ENCODE results near the gene NOS3. TPM values are rescaled to one million over a fixed set of nuclear protein-coding genes. Genes with fewer than 3 reads are reported as not detected.

Gene NOS3
- total RNA-seq, 1 donor from 2014 or later, result 185 TPM

- H3K36me3 ChIP-seq, result no peaks in the 10 kb centered on the region
- no peaks in the 10 kb centered on the region for H3K9me3 ChIP-seq
- H3K27ac ChIP-seq, result no peak overlapping the region
- H3K4me3 ChIP-seq, result no peak overlapping the region
- intact Hi-C loops (cut with DNase I), result no loop called here
- peak; percentile 17 to 36 (median 18) for TF ChIP-seq CTCF (IDR thresholded peaks at IDR 0.05)
- H3K4me1 ChIP-seq, result no peaks in the 10 kb centered on the region
- H3K27me3 ChIP-seq, result no peaks in the 10 kb centered on the region
- DNase-seq (ENCODE audit: low spot score in 2 of 2), result no peak
Observed at GRCh38 chr7:150986099-150986512, 4.7 kb upstream of the NOS3 start.

GRCh38 chr7:150986556-150986955, 4.3 kb upstream of the NOS3 start:
- intact Hi-C loops (cut with DNase I), result no loop called here
- Histone ChIP-seq H3K9me3 (no peaks in the 10 kb centered on the region), H3K27ac (no peak overlapping the region), H3K36me3 (no peaks in the 10 kb centered on the region), H3K4me1 (no peaks in the 10 kb centered on the region), H3K27me3 (no peaks in the 10 kb centered on the region), H3K4me3 (no peak overlapping the region)
- DNase-seq (ENCODE audit: low spot score in 2 of 2), result no peak
- no peak for TF ChIP-seq CTCF (IDR thresholded peaks at IDR 0.05)

- H3K27me3 ChIP-seq, result no peaks in the 10 kb centered on the region
- no peaks in the 10 kb centered on the region for H3K36me3 ChIP-seq
- H3K9me3 ChIP-seq, result no peaks in the 10 kb centered on the region
- H3K4me1 ChIP-seq, result no peaks in the 10 kb centered on the region
- TF ChIP-seq CTCF (IDR thresholded peaks at IDR 0.05), result peak; percentile 49 to 63 (median 53)
- intact Hi-C loops (cut with DNase I), result loop anchor here (2.0 kb wide), 1 partner anchor 90 kb away; no protein-coding TSS in a partner anchor
- no peak overlapping the region for H3K4me3 ChIP-seq
- no peak for DNase-seq (ENCODE audit: low spot score in 2 of 2)
- H3K27ac ChIP-seq, result no peak overlapping the region
Observed at GRCh38 chr7:150988230-150989226, 2.3 kb upstream of the NOS3 start.

GRCh38 chr7:150989456-150989855, 1.4 kb upstream of the NOS3 start:
- no peak overlapping the region for H3K4me3 ChIP-seq
- intact Hi-C loops (cut with DNase I), result loop anchor here (2.0 kb wide), 1 partner anchor 91 kb away; no protein-coding TSS in a partner anchor
- no peaks in the 10 kb centered on the region for H3K4me1 ChIP-seq
- DNase-seq (ENCODE audit: low spot score in 2 of 2), result no peak
- no peaks in the 10 kb centered on the region for H3K27me3 ChIP-seq
- H3K36me3 ChIP-seq, result no peaks in the 10 kb centered on the region
- TF ChIP-seq CTCF (IDR thresholded peaks at IDR 0.05), result no peak
- no peaks in the 10 kb centered on the region for H3K9me3 ChIP-seq
- H3K27ac ChIP-seq, result no peak overlapping the region

GRCh38 chr7:150992051-150992640, 1.3 kb downstream of the NOS3 start:
- Histone ChIP-seq H3K9me3 (no peaks in the 10 kb centered on the region), H3K27ac (no peak overlapping the region), H3K36me3 (no peaks in the 10 kb centered on the region), H3K27me3 (no peaks in the 10 kb centered on the region), H3K4me1 (no peaks in the 10 kb centered on the region), H3K4me3 (no peak overlapping the region)
- DNase-seq (ENCODE audit: low spot score in 2 of 2), result no peak
- intact Hi-C loops (cut with DNase I), result no loop called here
- TF ChIP-seq CTCF (IDR thresholded peaks at IDR 0.05), result no peak

All from ascending aorta (tissue), 2 donors.